ENCODE results near the gene TUT1. TPM values are rescaled to one million over a fixed set of nuclear protein-coding genes. Genes with fewer than 3 reads are reported as not detected.
"Not testable (repeated sequence)": the region's sequence is repeated elsewhere in the genome, so short reads cannot be mapped to it uniquely, and the experiment has no call there.

TUT1 gene, protein sequence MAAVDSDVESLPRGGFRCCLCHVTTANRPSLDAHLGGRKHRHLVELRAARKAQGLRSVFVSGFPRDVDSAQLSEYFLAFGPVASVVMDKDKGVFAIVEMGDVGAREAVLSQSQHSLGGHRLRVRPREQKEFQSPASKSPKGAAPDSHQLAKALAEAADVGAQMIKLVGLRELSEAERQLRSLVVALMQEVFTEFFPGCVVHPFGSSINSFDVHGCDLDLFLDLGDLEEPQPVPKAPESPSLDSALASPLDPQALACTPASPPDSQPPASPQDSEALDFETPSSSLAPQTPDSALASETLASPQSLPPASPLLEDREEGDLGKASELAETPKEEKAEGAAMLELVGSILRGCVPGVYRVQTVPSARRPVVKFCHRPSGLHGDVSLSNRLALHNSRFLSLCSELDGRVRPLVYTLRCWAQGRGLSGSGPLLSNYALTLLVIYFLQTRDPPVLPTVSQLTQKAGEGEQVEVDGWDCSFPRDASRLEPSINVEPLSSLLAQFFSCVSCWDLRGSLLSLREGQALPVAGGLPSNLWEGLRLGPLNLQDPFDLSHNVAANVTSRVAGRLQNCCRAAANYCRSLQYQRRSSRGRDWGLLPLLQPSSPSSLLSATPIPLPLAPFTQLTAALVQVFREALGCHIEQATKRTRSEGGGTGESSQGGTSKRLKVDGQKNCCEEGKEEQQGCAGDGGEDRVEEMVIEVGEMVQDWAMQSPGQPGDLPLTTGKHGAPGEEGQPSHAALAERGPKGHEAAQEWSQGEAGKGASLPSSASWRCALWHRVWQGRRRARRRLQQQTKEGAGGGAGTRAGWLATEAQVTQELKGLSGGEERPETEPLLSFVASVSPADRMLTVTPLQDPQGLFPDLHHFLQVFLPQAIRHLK
- 10 to 100 TPM; 22.2 to 25.0 TPM for total RNA-seq

DNA sequence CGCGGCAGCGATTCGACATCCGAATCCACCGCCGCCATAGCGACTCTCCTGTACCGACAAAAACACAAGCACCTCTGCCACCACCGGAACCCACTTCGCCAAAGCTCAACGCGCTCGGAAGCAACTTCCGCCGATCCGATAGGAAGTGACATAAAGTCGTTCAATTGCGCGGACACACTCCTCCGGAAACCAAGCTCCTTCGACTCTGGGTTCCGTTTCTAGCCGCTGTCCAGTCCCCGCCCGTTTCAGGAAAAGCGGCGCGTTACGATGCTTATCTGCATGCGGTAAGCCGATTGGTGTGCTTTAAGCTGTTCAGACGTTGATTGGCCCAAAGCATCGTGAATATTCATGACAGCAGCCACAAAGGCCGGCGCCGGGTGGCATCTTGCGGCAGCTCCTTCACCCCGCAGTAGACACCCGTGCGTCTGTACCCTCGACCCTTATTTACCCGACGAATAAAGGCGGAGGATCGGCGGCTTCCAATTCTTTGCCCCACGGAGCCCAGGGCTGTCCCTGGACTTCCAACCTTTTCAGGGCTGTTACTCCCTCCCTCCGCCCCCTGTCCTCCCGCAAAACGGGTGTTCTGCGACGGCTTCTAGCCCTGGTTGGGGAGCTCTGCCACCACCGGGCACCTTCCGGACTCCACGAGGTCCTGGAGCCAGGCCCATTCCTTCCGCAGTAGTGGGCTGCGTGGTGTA lies at the start of gene TUT1:
TSS of gene TUT1 (minus strand) at position 76 of the 698 bp plus-strand sequence. CDS start at position 38, 38 bp downstream.
- H3K27ac Mint-ChIP-seq = peak within 1 kb of the TSS; percentile 93

GRCh38 chr11:62632492-62632891 lies 41.2 kb upstream of the TUT1 start:
- DNase-seq (no peak), ATAC-seq (no peak)
- CTCF ChIA-PET = no interaction called here
- no peaks in the 10 kb centered on the region for H3K9me3 Mint-ChIP-seq (ENCODE audit: insufficient read depth)
- H3K27ac Mint-ChIP-seq = peak overlapping the region; percentile 13
- H3K36me3 Mint-ChIP-seq (ENCODE audit: low read depth) = peaks cover 83% of the 10 kb centered on the region
- H3K4me1 Mint-ChIP-seq (ENCODE audit: low read depth) = peaks cover 19% of the 10 kb centered on the region
- no peaks in the 10 kb centered on the region for H3K27me3 Mint-ChIP-seq (ENCODE audit: low read depth)
- POLR2A ChIA-PET = no interaction called here
- H3K4me3 Mint-ChIP-seq = no peak overlapping the region

More for the DNA sequence above, at the start of gene TUT1:
- DNase-seq = peak; percentile 99
- H3K4me3 Mint-ChIP-seq = peak within 1 kb of the TSS; percentile 91
- no peaks in the 10 kb centered on the region for H3K27me3 Mint-ChIP-seq (ENCODE audit: low read depth)
- no peaks in the 10 kb centered on the region for H3K9me3 Mint-ChIP-seq (ENCODE audit: insufficient read depth)
- peak; percentile 88 for ATAC-seq
- H3K36me3 Mint-ChIP-seq (ENCODE audit: low read depth) = peaks cover 59% of the 10 kb centered on the region
- POLR2A ChIA-PET = interaction anchor here (0.6 to 3.5 kb wide), 54 partner anchors 9 to 1638 kb away, joined by 3 to 69 read pairs (median 6); partner anchors contain the start of genes AHNAK, B3GAT3, C11orf98 and CSKMT
- peaks cover 55% of the 10 kb centered on the region for H3K4me1 Mint-ChIP-seq (ENCODE audit: low read depth)
- CTCF ChIA-PET = interaction anchor here (0.7 to 4.7 kb wide), 47 partner anchors 8 to 272 kb away, joined by 3 to 51 read pairs (median 5); partner anchors contain the start of genes B3GAT3, C11orf98, CSKMT and EEF1G

- Mint-ChIP-seq H3K27ac (no peak overlapping the region), H3K27me3 (ENCODE audit: low read depth) (no peaks in the 10 kb centered on the region), H3K4me1 (ENCODE audit: low read depth) (peaks cover 2% of the 10 kb centered on the region), H3K4me3 (no peak overlapping the region), H3K36me3 (ENCODE audit: low read depth) (peaks cover 70% of the 10 kb centered on the region), H3K9me3 (ENCODE audit: insufficient read depth) (no peaks in the 10 kb centered on the region)
- DNase-seq (no peak), ATAC-seq (peak; percentile 24)
- POLR2A ChIA-PET = interaction anchor here (1.0 kb wide), 1 partner anchor 37 kb away, joined by 3 read pairs; the partner anchor contains the start of genes C11orf98 and CSKMT
- CTCF ChIA-PET = interaction anchor here (1.5 to 1.8 kb wide), 3 partner anchors 16 to 67 kb away, joined by 3 to 4 read pairs (median 3); partner anchors contain the start of gene EML3
Observed at GRCh38 chr11:62627713-62628112, 36.4 kb upstream of the TUT1 start.

DNA sequence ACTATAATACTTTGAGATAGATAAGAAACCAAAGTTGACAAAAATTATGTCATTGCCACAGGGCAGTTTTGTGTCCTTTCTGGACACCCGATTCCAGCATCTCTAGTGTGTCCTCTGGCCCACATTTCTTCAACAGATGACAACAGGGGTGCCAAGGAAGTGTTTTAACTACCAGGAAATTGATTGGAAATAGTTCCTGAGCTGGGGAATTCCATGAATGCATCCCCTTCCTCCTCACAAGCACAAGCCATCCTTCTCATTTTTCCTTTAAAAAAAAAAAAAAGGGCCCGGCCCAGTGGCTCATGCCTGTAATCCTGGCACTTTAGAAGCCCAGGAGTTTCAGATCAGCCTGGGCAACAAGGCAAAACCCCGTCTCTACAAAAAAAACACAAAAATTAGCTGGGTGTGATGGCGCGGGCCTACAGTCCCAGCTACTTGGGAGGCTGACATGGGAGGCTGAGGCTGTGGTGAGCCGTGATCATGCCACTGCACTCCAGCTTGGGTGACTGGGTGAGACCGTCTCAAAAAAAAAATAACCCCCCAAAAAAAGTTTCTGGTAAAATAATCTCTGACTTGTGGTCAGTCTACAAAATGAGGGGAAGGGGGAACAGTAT lies 31.3 kb upstream of the TUT1 start:
- Mint-ChIP-seq H3K4me1 (ENCODE audit: low read depth) (peaks cover 29% of the 10 kb centered on the region), H3K36me3 (ENCODE audit: low read depth) (peaks cover 48% of the 10 kb centered on the region), H3K27ac (peak overlapping the region; percentile 92), H3K9me3 (ENCODE audit: insufficient read depth) (no peaks in the 10 kb centered on the region), H3K27me3 (ENCODE audit: low read depth) (no peaks in the 10 kb centered on the region), H3K4me3 (peak overlapping the region; percentile 86)
- POLR2A ChIA-PET = interaction anchor here (0.6 to 3.6 kb wide), 14 partner anchors 9 to 233 kb away, joined by 3 to 29 read pairs (median 9); partner anchors contain the start of genes C11orf98, CSKMT, EML3 and GANAB
- no peak for ATAC-seq
- CTCF ChIA-PET = interaction anchor here (1.0 to 3.4 kb wide), 8 partner anchors 11 to 62 kb away, joined by 3 to 18 read pairs (median 3); partner anchors contain the start of genes C11orf98, CSKMT, EML3 and TUT1
- no peak for DNase-seq

DNA sequence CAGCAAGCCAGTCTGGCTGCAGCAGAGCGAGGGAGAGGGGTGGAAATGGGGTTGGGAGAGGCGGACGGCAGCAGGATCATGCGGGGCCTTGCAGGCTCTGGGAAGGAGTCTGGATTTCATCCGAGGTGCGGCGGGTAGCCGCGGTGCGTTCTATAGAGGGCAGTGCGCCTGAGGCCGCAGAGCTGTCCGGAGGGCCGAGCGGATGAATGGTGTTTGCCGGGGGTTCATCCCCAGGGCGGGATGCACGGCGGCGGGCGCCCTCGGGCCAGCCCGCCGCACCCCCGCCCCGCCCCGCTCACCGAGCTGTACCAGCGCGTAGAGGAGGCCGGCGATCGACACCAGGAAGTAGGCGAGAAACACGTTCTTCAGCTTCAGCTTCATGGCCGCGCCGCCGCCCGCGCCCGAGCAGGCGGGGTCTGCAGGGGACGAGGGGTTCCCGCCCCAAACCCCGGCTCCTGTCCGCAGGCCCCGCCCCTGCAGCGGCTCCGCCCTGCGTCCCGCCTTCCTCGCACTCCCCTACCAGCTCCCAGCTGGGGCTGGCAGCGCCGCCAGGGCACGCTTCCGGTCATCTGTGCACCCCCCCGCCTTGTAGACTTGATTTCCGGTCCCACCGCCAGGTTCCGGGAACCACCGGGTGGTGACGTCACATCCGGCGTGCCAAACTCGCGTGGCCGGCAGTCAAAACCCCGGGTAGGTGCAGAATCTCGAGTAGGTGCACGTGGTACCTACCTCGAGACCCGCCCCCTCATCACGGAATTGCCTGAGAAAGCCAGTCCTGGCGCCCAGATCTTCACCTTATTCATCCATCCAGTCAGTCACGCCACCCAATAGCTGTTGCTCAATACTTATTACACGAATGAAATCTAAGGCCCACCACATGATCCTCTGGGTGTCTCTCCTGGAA lies 30.5 kb upstream of the TUT1 start, which contains the start of gene B3GAT3:
TSS of gene B3GAT3 (minus strand) at position 420 of the 904 bp plus-strand sequence. CDS start at position 381, 39 bp downstream.
- Mint-ChIP-seq H3K4me3 (peak within 1 kb of the TSS; percentile 86), H3K27ac (peak within 1 kb of the TSS; percentile 97), H3K4me1 (ENCODE audit: low read depth) (peaks cover 29% of the 10 kb centered on the region), H3K27me3 (ENCODE audit: low read depth) (no peaks in the 10 kb centered on the region), H3K9me3 (ENCODE audit: insufficient read depth) (no peaks in the 10 kb centered on the region), H3K36me3 (ENCODE audit: low read depth) (peaks cover 44% of the 10 kb centered on the region)
- DNase-seq (peak; percentile 98), ATAC-seq (peak; percentile 90)
- CTCF ChIA-PET = interaction anchor here (1.0 to 3.4 kb wide), 12 partner anchors 10 to 240 kb away, joined by 3 to 18 read pairs (median 4); partner anchors contain the start of genes EML3, MTA2 and TUT1
- POLR2A ChIA-PET = interaction anchor here (0.8 to 3.6 kb wide), 21 partner anchors 9 to 234 kb away, joined by 3 to 29 read pairs (median 5); partner anchors contain the start of genes C11orf98, CSKMT, EEF1G and EML3

- ATAC-seq (no peak), DNase-seq (no peak)
- Mint-ChIP-seq H3K27me3 (ENCODE audit: low read depth) (no peaks in the 10 kb centered on the region), H3K4me3 (peak overlapping the region; percentile 86), H3K27ac (peak overlapping the region; percentile 97), H3K36me3 (ENCODE audit: low read depth) (peaks cover 43% of the 10 kb centered on the region), H3K4me1 (ENCODE audit: low read depth) (peaks cover 34% of the 10 kb centered on the region), H3K9me3 (ENCODE audit: insufficient read depth) (no peaks in the 10 kb centered on the region)
- CTCF ChIA-PET = interaction anchor here (0.7 to 3.4 kb wide), 13 partner anchors 10 to 240 kb away, joined by 3 to 18 read pairs (median 4); partner anchors contain the start of genes C11orf98, CSKMT, EML3 and MTA2
- POLR2A ChIA-PET = interaction anchor here (0.8 to 3.6 kb wide), 19 partner anchors 9 to 235 kb away, joined by 3 to 29 read pairs (median 6); partner anchors contain the start of genes C11orf98, CSKMT, EEF1G and EML3
Observed at GRCh38 chr11:62621027-62621566, 29.8 kb upstream of the TUT1 start.

DNA sequence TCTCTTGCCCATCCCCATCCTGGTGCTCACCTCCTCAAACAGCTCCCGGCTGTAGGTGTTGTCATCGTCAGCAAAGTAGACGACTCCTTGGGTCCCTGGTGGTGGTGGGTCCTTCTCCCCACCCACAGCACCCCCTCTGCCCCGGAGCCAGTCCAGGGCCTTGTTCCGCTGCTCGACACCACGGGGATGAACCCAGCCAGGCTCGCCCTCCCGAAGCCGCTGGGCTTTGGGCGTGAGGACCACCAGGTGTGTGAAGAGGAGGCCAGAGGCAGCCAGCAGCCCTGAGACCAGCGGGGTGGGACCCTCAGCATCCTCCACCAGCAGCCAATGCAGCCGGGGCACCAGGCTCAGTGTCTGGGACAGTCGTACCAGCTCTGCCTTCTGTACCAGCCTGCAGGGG lies 25.6 kb upstream of the TUT1 start:
- not testable (repeated sequence) for DNase-seq; H3K27ac Mint-ChIP-seq; H3K4me3 Mint-ChIP-seq; H3K27me3 Mint-ChIP-seq (ENCODE audit: low read depth); ATAC-seq; H3K9me3 Mint-ChIP-seq (ENCODE audit: insufficient read depth)
- peaks cover 43% of the 10 kb centered on the region for H3K4me1 Mint-ChIP-seq (ENCODE audit: low read depth)
- ChIA-PET CTCF (interaction anchor here (0.9 kb wide), 1 partner anchor 25 kb away, joined by 3 read pairs; the partner anchor contains the start of gene TUT1), POLR2A (interaction anchor here (0.9 to 1.1 kb wide), 2 partner anchors 25 to 89 kb away, joined by 3 read pairs; no protein-coding TSS in a partner anchor)
- peaks cover 30% of the 10 kb centered on the region for H3K36me3 Mint-ChIP-seq (ENCODE audit: low read depth)

- DNase-seq (no peak), ATAC-seq (no peak)
- Mint-ChIP-seq H3K27me3 (ENCODE audit: low read depth) (no peaks in the 10 kb centered on the region), H3K27ac (no peak overlapping the region), H3K9me3 (ENCODE audit: insufficient read depth) (no peaks in the 10 kb centered on the region), H3K4me3 (no peak overlapping the region), H3K4me1 (ENCODE audit: low read depth) (peaks cover 43% of the 10 kb centered on the region), H3K36me3 (ENCODE audit: low read depth) (peaks cover 24% of the 10 kb centered on the region)
- ChIA-PET CTCF (no interaction called here), POLR2A (interaction anchor here (0.8 to 1.5 kb wide), 3 partner anchors 24 to 50 kb away, joined by 3 to 6 read pairs (median 5); partner anchors contain the start of genes C11orf98, CSKMT and TUT1)
Observed at GRCh38 chr11:62615521-62615920, 24.2 kb upstream of the TUT1 start.

- Mint-ChIP-seq H3K4me1 (ENCODE audit: low read depth) (peaks cover 48% of the 10 kb centered on the region), H3K27me3 (ENCODE audit: low read depth) (no peaks in the 10 kb centered on the region), H3K4me3 (no peak overlapping the region), H3K9me3 (ENCODE audit: insufficient read depth) (no peaks in the 10 kb centered on the region), H3K36me3 (ENCODE audit: low read depth) (peaks cover 30% of the 10 kb centered on the region), H3K27ac (peak overlapping the region; percentile 81)
- CTCF ChIA-PET = interaction anchor here (4.4 kb wide), 1 partner anchor 22 kb away, joined by 24 read pairs; the partner anchor contains the start of gene TUT1
- POLR2A ChIA-PET = interaction anchor here (1.4 to 1.5 kb wide), 2 partner anchors 23 to 51 kb away, joined by 5 to 6 read pairs; partner anchors contain the start of genes C11orf98, CSKMT and TUT1
- ATAC-seq (no peak), DNase-seq (no peak)
Observed at GRCh38 chr11:62614275-62614674, 23.0 kb upstream of the TUT1 start.

Data from activated CD8-positive, alpha-beta T cell treated with anti-CD3 and anti-CD28 coated beads, Interleukin-2, amount 10 ng/mL, durations not matched to agents 7 days and 5 days (primary cell).